ENCODE data around the gene LENG8.

The LENG8 gene

GRCh38 chr19:54433697-54434096, 15.3 kb upstream of the LENG8 start:
- Histone ChIP-seq H3K4me1 (ENCODE audit: control insufficient read depth, insufficient read depth, low read length) (peaks cover 10% of the 10 kb centered on the region), H3K4me3 (ENCODE audit: low read depth, low read length) (no peak overlapping the region), H3K27ac (ENCODE audit: extremely low read depth, low read depth, low read length) (no peak overlapping the region), H3K36me3 (ENCODE audit: control insufficient read depth in 2 of 2, insufficient read depth in 1 of 2, low read length in 2 of 2) (peaks cover 0 to 7% of the 10 kb centered on the region in 2 experiments; a peak in 1 of 3 replicates), H3K9me3 (ENCODE audit: control insufficient read depth, insufficient read depth, low read depth, low read length) (no peaks in the 10 kb centered on the region)
- no peak for TF ChIP-seq PRDM6 (tag by site-specific recombination; IDR thresholded peaks at IDR 0.05)
- no peak for TF ChIP-seq ZNF211 (tag by site-specific recombination; IDR thresholded peaks at IDR 0.05; ENCODE audit: low read depth)
- TF ChIP-seq BCL11A (tag by site-specific recombination; IDR thresholded peaks at IDR 0.05; ENCODE audit: low read depth): no peak
- no peak for TF ChIP-seq ZBTB20 (tag by site-specific recombination; IDR thresholded peaks at IDR 0.05)
- 0 out of 2 replicates have a peak, but pooled peaks have one; percentile 11 for TF ChIP-seq ZNF768 (tag by site-specific recombination; IDR thresholded peaks at IDR 0.05)
- ChIA-PET CTCF (interaction anchor here (0.6 to 1.4 kb wide), 7 partner anchors 10 to 1070 kb away, joined by 3 to 6 read pairs (median 3); no protein-coding TSS in a partner anchor), POLR2A (interaction anchor here (0.6 to 4.2 kb wide), 3 partner anchors 9 to 507 kb away, joined by 4 to 47 read pairs (median 7); partner anchors contain the start of gene LENG8)

GRCh38 chr19:54434112-54434872, 14.7 kb upstream of the LENG8 start:
- Histone ChIP-seq H3K27ac (ENCODE audit: extremely low read depth, low read depth, low read length) (no peak overlapping the region), H3K4me1 (ENCODE audit: control insufficient read depth, insufficient read depth, low read length) (peaks cover 10% of the 10 kb centered on the region), H3K36me3 (ENCODE audit: control insufficient read depth in 2 of 2, insufficient read depth in 1 of 2, low read length in 2 of 2) (peaks cover 0 to 10% of the 10 kb centered on the region in 2 experiments; a peak in 1 of 3 replicates), H3K9me3 (ENCODE audit: control insufficient read depth, insufficient read depth, low read depth, low read length) (no peaks in the 10 kb centered on the region), H3K4me3 (ENCODE audit: low read depth, low read length) (no peak overlapping the region)
- POLR2A ChIA-PET: interaction anchor here (0.6 to 4.2 kb wide), 2 partner anchors 14 to 507 kb away, joined by 7 to 47 read pairs; partner anchors contain the start of gene LENG8
- TF ChIP-seq ZNF37A (tag by site-specific recombination; IDR thresholded peaks at IDR 0.05): no peak
- TF ChIP-seq ZBTB17 (tag by site-specific recombination; IDR thresholded peaks at IDR 0.05): no peak
- TF ChIP-seq TSHZ1 (tag by site-specific recombination; IDR thresholded peaks at IDR 0.05; ENCODE audit: borderline replicate concordance): no peak
- TF ChIP-seq ZSCAN16 (tag by site-specific recombination; IDR thresholded peaks at IDR 0.05): 0 out of 2 replicates have a peak, but pooled peaks have one; percentile 22
- CTCF ChIA-PET: interaction anchor here (0.6 to 1.4 kb wide), 5 partner anchors 10 to 1069 kb away, joined by 3 to 6 read pairs (median 5); no protein-coding TSS in a partner anchor

- CTCF ChIA-PET: interaction anchor here (1.2 to 1.4 kb wide), 2 partner anchors 13 to 47 kb away, joined by 5 to 6 read pairs; no protein-coding TSS in a partner anchor
- Histone ChIP-seq H3K36me3 (ENCODE audit: control insufficient read depth in 2 of 2, insufficient read depth in 1 of 2, low read length in 2 of 2) (peaks cover 0 to 10% of the 10 kb centered on the region in 2 experiments; a peak in 2 of 3 replicates), H3K9me3 (ENCODE audit: control insufficient read depth, insufficient read depth, low read depth, low read length) (no peaks in the 10 kb centered on the region), H3K4me3 (ENCODE audit: low read depth, low read length) (no peak overlapping the region), H3K4me1 (ENCODE audit: control insufficient read depth, insufficient read depth, low read length) (peaks cover 10% of the 10 kb centered on the region), H3K27ac (ENCODE audit: extremely low read depth, low read depth, low read length) (no peak overlapping the region)
- 0 out of 2 replicates have a peak, but pooled peaks have one; percentile 11 for TF ChIP-seq HIC1 (tag by site-specific recombination; IDR thresholded peaks at IDR 0.05)
- TF ChIP-seq ZNF302 (tag by site-specific recombination; IDR thresholded peaks at IDR 0.05; ENCODE audit: low read depth): no peak
- POLR2A ChIA-PET: no interaction called here
Observed at GRCh38 chr19:54434873-54435214, 14.2 kb upstream of the LENG8 start.

Data from HEK293 (cell line).